Activated CD8-positive, alpha-beta memory T cell treated with anti-CD3 and anti-CD28 coated beads, Interleukin-2, amount 50 U/mL, for 24 hours (primary cell): ENCODE data around the gene NME3.
"Not testable (repeated sequence)": the region's sequence is repeated elsewhere in the genome, so short reads cannot be mapped to it uniquely, and the experiment has no call there.

ENCODE experiments used
- DNase-seq: peaks from one replicate; pipeline ENCODE4 v3.0.0-alpha.2; 2020; ENCODE audit errors: extremely low read depth

Gene NME3

GRCh38 chr16:1749152-1750117 lies 21.9 kb downstream of the NME3 start:
- DNase-seq, result no peak

- DNase-seq, result no peak
Observed at GRCh38 chr16:1747934-1748333, 23.4 kb downstream of the NME3 start.

- DNase-seq, result no peak
Observed at GRCh38 chr16:1746693-1747195, 24.6 kb downstream of the NME3 start.

GRCh38 chr16:1745900-1746692 lies 25.2 kb downstream of the NME3 start:
- no peak for DNase-seq

- DNase-seq, result no peak
Observed at GRCh38 chr16:1745181-1745899, 26.0 kb downstream of the NME3 start.

GRCh38 chr16:1744338-1744840 lies 27.0 kb downstream of the NME3 start:
- no peak for DNase-seq

- no peak for DNase-seq
Observed at GRCh38 chr16:1743376-1744337, 27.7 kb downstream of the NME3 start.

- no peak for DNase-seq
Observed at GRCh38 chr16:1741553-1742165, 29.7 kb downstream of the NME3 start.

GRCh38 chr16:1740781-1741490 lies 30.4 kb downstream of the NME3 start:
- DNase-seq, result no peak

GRCh38 chr16:1740234-1740633 lies 31.1 kb downstream of the NME3 start:
- DNase-seq, result no peak

GRCh38 chr16:1734816-1735215 lies 36.5 kb downstream of the NME3 start:
- DNase-seq, result no peak

- no peak for DNase-seq
Observed at GRCh38 chr16:1734123-1734522, 37.2 kb downstream of the NME3 start.

- not testable (repeated sequence) for DNase-seq
Observed at GRCh38 chr16:1732551-1732987, 38.8 kb downstream of the NME3 start.

GRCh38 chr16:1732071-1732470 lies 39.3 kb downstream of the NME3 start:
- DNase-seq, result no peak

- no peak for DNase-seq
Observed at GRCh38 chr16:1731603-1732002, 39.7 kb downstream of the NME3 start.

- no peak for DNase-seq
Observed at GRCh38 chr16:1731073-1731472, 40.3 kb downstream of the NME3 start.

- DNase-seq, result no peak
Observed at GRCh38 chr16:1729445-1729844, 41.9 kb downstream of the NME3 start.

GRCh38 chr16:1729026-1729425 lies 42.3 kb downstream of the NME3 start:
- no peak for DNase-seq
